ENCODE measurements around the gene ZNF337.
"Not testable (repeated sequence)": the region's sequence is repeated elsewhere in the genome, so short reads cannot be mapped to it uniquely, and the experiment has no call there.

ZNF337 gene

GRCh38 chr20:25690427-25690826 lies 6.2 kb downstream of the ZNF337 start:
- Histone ChIP-seq H3K9me2 (ENCODE audit: low read depth, low read length) (no peaks in the 10 kb centered on the region), H3K36me3 (ENCODE audit: insufficient read depth, low read length) (peaks cover 8% of the 10 kb centered on the region; the same call in 1 of the 2 replicates), H3F3A (ENCODE audit: insufficient read depth, low read length) (no peaks in the 10 kb centered on the region), H3K27me3 (ENCODE audit: insufficient read depth, low read length) (no peaks in the 10 kb centered on the region), H3K27ac (ENCODE audit: low read depth, low read length, poor library complexity, severe bottlenecking) (no peak overlapping the region), H4K20me1 (ENCODE audit: insufficient read depth, low read length) (no peaks in the 10 kb centered on the region), H3K9me3 (ENCODE audit: low read length) (no peaks in the 10 kb centered on the region), H3K4me1 (ENCODE audit: insufficient read depth, low read length, severe bottlenecking) (peaks cover 28% of the 10 kb centered on the region), H3K9ac (ENCODE audit: low read length) (no peak overlapping the region), H3K4me3 (ENCODE audit: low read depth, low read length, poor library complexity, severe bottlenecking) (no peak overlapping the region), H3K79me2 (ENCODE audit: insufficient read depth, low read length) (no peaks in the 10 kb centered on the region), H2AFZ (ENCODE audit: low read length) (no peak overlapping the region), H3K4me2 (ENCODE audit: low read length) (no peak overlapping the region)
- TF ChIP-seq CTCF (IDR thresholded peaks at IDR 0.05; ENCODE audit: low read length) (no peak), EZH2 (IDR thresholded peaks at IDR 0.05; ENCODE audit: borderline replicate concordance, low read length) (no peak)

DNA sequence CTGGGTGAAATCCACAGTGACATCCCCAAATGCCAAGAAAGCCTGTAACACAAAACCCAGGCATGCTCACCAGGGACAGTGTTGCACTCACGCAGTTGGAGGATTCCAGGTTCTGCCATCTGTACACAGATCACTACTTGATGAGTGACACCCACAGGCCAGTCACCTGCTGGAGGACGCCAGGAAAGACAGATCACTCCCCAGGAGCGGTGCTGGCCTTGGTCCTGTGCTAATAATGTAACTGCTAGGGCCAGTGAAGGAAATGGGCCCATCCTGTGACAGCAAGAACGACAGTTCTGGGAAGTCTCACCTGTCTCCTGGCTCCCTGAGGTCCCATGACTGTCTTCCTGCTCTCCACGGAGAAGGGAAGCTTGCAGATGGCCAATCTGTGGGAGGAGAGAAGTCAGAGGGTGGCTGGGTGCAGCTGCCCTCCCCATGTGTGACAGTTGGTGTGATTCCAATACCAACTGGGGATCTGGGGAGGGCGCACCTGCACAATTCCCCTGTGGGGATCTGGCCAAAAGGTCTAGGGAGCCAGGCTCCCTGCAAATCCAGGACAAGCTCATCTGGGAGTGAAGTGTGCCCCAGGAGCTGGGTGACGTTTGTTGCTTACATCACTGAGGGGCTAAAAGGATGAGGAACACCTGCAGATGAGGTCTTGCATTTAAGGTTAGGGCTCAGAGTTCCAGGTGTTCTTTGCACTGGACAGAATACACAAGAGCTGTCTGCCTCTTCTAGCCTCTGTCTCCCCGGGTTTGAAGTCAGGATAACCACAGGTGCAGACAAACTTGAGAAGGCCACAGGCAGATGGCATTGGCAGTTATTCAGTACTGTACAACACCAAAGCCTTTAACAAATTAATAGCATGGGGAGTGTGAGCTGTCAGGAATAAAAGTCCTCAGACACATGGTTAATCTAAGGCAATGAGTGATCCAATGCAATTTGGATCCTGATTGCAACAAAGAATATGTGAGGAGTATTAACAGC lies 10.3 kb downstream of the ZNF337 start:
- H3K36me3 ChIP-seq (ENCODE audit: insufficient read depth, low read length) = peaks cover 15% of the 10 kb centered on the region
- H3K9me3 ChIP-seq (ENCODE audit: low read length) = no peaks in the 10 kb centered on the region
- no peaks in the 10 kb centered on the region for H3K9me2 ChIP-seq (ENCODE audit: low read depth, low read length)
- H3K4me2 ChIP-seq (ENCODE audit: low read length) = no peak overlapping the region; the same call in 1 of the 2 replicates
- no peak overlapping the region for H2AFZ ChIP-seq (ENCODE audit: low read length)
- H3K79me2 ChIP-seq (ENCODE audit: insufficient read depth, low read length) = no peaks in the 10 kb centered on the region
- peaks cover 24% of the 10 kb centered on the region for H3K4me1 ChIP-seq (ENCODE audit: insufficient read depth, low read length, severe bottlenecking)
- H3K9ac ChIP-seq (ENCODE audit: low read length) = no peak overlapping the region
- peak overlapping the region; percentile 71 for H3K27ac ChIP-seq (ENCODE audit: low read depth, low read length, poor library complexity, severe bottlenecking)
- TF ChIP-seq CTCF (IDR thresholded peaks at IDR 0.05; ENCODE audit: low read length) (no peak), EZH2 (IDR thresholded peaks at IDR 0.05; ENCODE audit: borderline replicate concordance, low read length) (no peak)
- no peaks in the 10 kb centered on the region for H4K20me1 ChIP-seq (ENCODE audit: insufficient read depth, low read length)
- no peak overlapping the region for H3K4me3 ChIP-seq (ENCODE audit: low read depth, low read length, poor library complexity, severe bottlenecking)
- H3K27me3 ChIP-seq (ENCODE audit: insufficient read depth, low read length) = no peaks in the 10 kb centered on the region
- H3F3A ChIP-seq (ENCODE audit: insufficient read depth, low read length) = no peaks in the 10 kb centered on the region

DNA sequence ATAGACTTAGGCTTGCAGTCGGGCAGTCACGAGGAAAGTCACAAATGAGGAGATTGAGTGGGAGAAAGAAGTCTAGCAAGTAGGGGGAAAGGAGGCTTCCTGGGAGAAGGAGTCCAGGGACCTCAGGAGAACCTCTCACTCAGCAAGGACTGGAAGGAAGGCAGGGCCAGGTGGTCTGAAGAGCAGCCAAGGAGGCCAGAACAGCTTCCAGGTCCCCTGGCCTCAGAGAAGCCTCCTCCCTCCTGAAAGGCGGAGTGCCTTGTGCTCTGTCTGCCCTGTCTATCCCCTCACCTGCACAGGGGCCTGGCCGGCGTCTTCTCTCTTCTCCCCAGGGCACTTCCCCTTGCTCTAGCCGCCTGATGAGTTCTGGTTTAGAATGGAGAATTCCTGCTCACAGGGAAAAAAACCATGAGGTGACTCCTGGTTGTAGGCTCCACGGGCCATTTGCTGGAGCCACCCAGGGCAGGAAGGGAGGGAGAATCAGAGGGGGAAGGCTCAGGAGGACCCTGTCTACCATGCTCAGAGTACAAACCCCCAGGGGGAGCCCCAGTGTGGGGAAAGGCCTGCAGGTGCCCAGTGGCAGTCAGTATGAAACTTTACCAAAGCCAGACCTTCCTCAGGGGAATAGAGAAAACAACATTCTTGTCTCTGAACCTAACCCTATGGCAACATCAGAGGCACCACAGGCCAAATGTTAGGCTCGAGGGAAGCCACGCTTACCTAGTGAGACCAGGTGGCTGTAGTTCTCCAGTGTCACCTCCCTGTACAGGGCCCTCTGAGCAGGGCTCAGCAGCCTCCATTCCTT lies 11.2 kb downstream of the ZNF337 start:
- Histone ChIP-seq H3K36me3 (ENCODE audit: insufficient read depth, low read length) (peaks cover 21% of the 10 kb centered on the region), H3K27ac (ENCODE audit: low read depth, low read length, poor library complexity, severe bottlenecking) (peak overlapping the region; percentile 71), H3K27me3 (ENCODE audit: insufficient read depth, low read length) (no peaks in the 10 kb centered on the region), H3K4me2 (ENCODE audit: low read length) (peak overlapping the region; percentile 1; the same call in 1 of the 2 replicates), H3K4me3 (ENCODE audit: low read depth, low read length, poor library complexity, severe bottlenecking) (no peak overlapping the region), H4K20me1 (ENCODE audit: insufficient read depth, low read length) (no peaks in the 10 kb centered on the region), H2AFZ (ENCODE audit: low read length) (no peak overlapping the region), H3K9ac (ENCODE audit: low read length) (no peak overlapping the region), H3F3A (ENCODE audit: insufficient read depth, low read length) (no peaks in the 10 kb centered on the region), H3K4me1 (ENCODE audit: insufficient read depth, low read length, severe bottlenecking) (peaks cover 24% of the 10 kb centered on the region), H3K79me2 (ENCODE audit: insufficient read depth, low read length) (no peaks in the 10 kb centered on the region), H3K9me3 (ENCODE audit: low read length) (no peaks in the 10 kb centered on the region), H3K9me2 (ENCODE audit: low read depth, low read length) (no peaks in the 10 kb centered on the region)
- TF ChIP-seq CTCF (IDR thresholded peaks at IDR 0.05; ENCODE audit: low read length) (peak; percentile 55), EZH2 (IDR thresholded peaks at IDR 0.05; ENCODE audit: borderline replicate concordance, low read length) (no peak)

DNA sequence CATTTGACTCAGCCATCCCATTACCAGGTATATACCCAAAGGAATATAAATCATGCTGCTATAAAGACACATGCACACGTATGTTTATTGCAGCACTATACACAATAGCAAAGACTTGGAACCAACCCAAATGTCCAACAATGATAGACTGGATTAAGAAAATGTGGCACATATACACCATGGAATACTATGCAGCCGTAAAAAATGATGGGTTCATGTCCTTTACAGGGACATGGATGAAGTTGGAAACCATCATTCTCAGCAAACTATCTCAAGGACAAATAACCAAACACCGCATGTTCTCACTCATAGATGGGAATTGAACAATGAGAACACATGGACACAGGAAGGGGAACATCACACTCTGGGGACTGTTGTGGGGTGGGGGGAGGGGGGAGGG lies 12.8 kb downstream of the ZNF337 start:
- H3K9ac ChIP-seq (ENCODE audit: low read length); H2AFZ ChIP-seq (ENCODE audit: low read length); H4K20me1 ChIP-seq (ENCODE audit: insufficient read depth, low read length); H3K9me2 ChIP-seq (ENCODE audit: low read depth, low read length); H3K27me3 ChIP-seq (ENCODE audit: insufficient read depth, low read length); H3F3A ChIP-seq (ENCODE audit: insufficient read depth, low read length); H3K4me3 ChIP-seq (ENCODE audit: low read depth, low read length, poor library complexity, severe bottlenecking); H3K4me2 ChIP-seq (ENCODE audit: low read length); H3K27ac ChIP-seq (ENCODE audit: low read depth, low read length, poor library complexity, severe bottlenecking); H3K9me3 ChIP-seq (ENCODE audit: low read length); H3K79me2 ChIP-seq (ENCODE audit: insufficient read depth, low read length): not testable (repeated sequence)
- H3K36me3 ChIP-seq (ENCODE audit: insufficient read depth, low read length) = peaks cover 33% of the 10 kb centered on the region
- H3K4me1 ChIP-seq (ENCODE audit: insufficient read depth, low read length, severe bottlenecking) = peaks cover 24% of the 10 kb centered on the region
